Measurements from ENCODE around the gene PDXK. TPM values are rescaled to one million over a fixed set of nuclear protein-coding genes. Genes with fewer than 3 reads are reported as not detected.

Gene PDXK
- total and polyA plus RNA-seq, 9 of the 15 experiments (the other 6 are each of a cell fraction or from before 2014, with no cell fraction given) = 5.6 to 162 (median 76.5) TPM

- TF ChIP-seq ZBTB40 (IDR thresholded peaks at IDR 0.05) = peak; percentile 60
- no peak for TF ChIP-seq ZBTB40 (CRISPR knock-in tag; IDR thresholded peaks at IDR 0.05)
- TF ChIP-seq FOXA3 (CRISPR knock-in tag; conservative IDR thresholded peaks at IDR 0.05 in 1 of 2, IDR thresholded peaks at IDR 0.05 in 1 of 2) = 0 out of 4 replicates have a peak, but pooled peaks of 1 of the 2 experiments have one; percentile 53
- TF ChIP-seq ZBTB2 (IDR thresholded peaks at IDR 0.05) = peak; percentile 59; the same call in 1 of the 2 replicates
- peak; percentile 85 for TF ChIP-seq CHD1 (IDR thresholded peaks at IDR 0.05; ENCODE audit: low read length)
- TF ChIP-seq RBBP5 (IDR thresholded peaks at IDR 0.05; ENCODE audit: borderline replicate concordance, insufficient read depth, low read length, poor library complexity, severe bottlenecking) = peak; percentile 43
- TF ChIP-seq RBM14 (IDR thresholded peaks at IDR 0.05; ENCODE audit: borderline replicate concordance, insufficient read depth, low read depth, low read length) = peak; percentile 5; the same call in 1 of the 2 replicates
- TF ChIP-seq ZNF263 (CRISPR knock-in tag; IDR thresholded peaks at IDR 0.05; ENCODE audit: borderline replicate concordance) = peak; percentile 19; the same call in 1 of the 2 replicates
- no peak for TF ChIP-seq SRSF9 (IDR thresholded peaks at IDR 0.05; ENCODE audit: borderline replicate concordance, low read depth, low read length)
- peak; percentile 79; the same call in 1 of the 2 replicates for TF ChIP-seq ZNF12 (CRISPR knock-in tag; IDR thresholded peaks at IDR 0.05)
- TF ChIP-seq SAFB (IDR thresholded peaks at IDR 0.05; ENCODE audit: borderline replicate concordance, low read depth, low read length) = 0 out of 2 replicates have a peak, but pooled peaks have one; percentile 56
- TF ChIP-seq CAMTA2 (CRISPR knock-in tag; conservative IDR thresholded peaks at IDR 0.05) = no peak
- peak; percentile 24; the same call in 1 of the 2 replicates for TF ChIP-seq TCF3 (CRISPR knock-in tag; IDR thresholded peaks at IDR 0.05)
- TF ChIP-seq RNF2 (IDR thresholded peaks at IDR 0.05) = no peak
- no peak for TF ChIP-seq USF1 (CRISPR knock-in tag; IDR thresholded peaks at IDR 0.05)
- TF ChIP-seq NR1H2 (CRISPR knock-in tag; IDR thresholded peaks at IDR 0.05) = no peak
These were observed 1.0 kb downstream of the PDXK start (continued) for GRCh38 chr21:43719748-43720538.

Measured in K562 (cell line).